Esophagus muscularis mucosa (tissue), 3 donors: ENCODE results near the gene ATE1.

Source experiments
- CTCF ChIP-seq, 3 experiments: fragments of 200-600 bp in 2 of 3; fragments of 450-650 bp in 1 of 3; sonication (generic) in 2 of 3; IDR thresholded peaks; one replicate each; pipeline ENCODE4 v1.5.1; 2017 to 2019; ENCODE audit warnings: antibody characterized with exemption in 3 of 3, mild to moderate bottlenecking in 2 of 3, moderate library complexity in 1 of 3
- POLR2AphosphoS5 ChIP-seq, 2 donors: sonication (generic); formaldehyde crosslinking; IDR thresholded peaks; one replicate each; pipeline ENCODE4 v1.6.1; 2017; ENCODE audit warnings: antibody characterized with exemption in 2 of 2

GRCh38 chr10:121766426-121766825, 161.4 kb downstream of the ATE1 start:
- TF ChIP-seq POLR2AphosphoS5 (IDR thresholded peaks at IDR 0.05) (no peak), CTCF (IDR thresholded peaks at IDR 0.05) (no peak)
